GM23338 (cell line): ENCODE measurements around the gene MEIOC.

Source experiments
- CTCF ChIP-seq, 2 experiments: fragments of 200-600 bp in 1 of 2; sonication (generic) in 1 of 2; conservative IDR thresholded peaks; 2 replicates each; pipeline versions ENCODE4 v1.5.1 to v1.6.1; 2016 to 2017; ENCODE audit warnings: antibody characterized with exemption in 2 of 2, low read depth in 2 of 2, mild to moderate bottlenecking in 2 of 2, moderate library complexity in 1 of 2
- EZH2 ChIP-seq: fragments of 200-600 bp; sonication (generic); IDR thresholded peaks from one replicate; pipeline ENCODE4 v1.8.0; 2017; ENCODE audit warnings: antibody characterized with exemption, mild to moderate bottlenecking, low read depth; ENCODE audit not compliant: unreplicated experiment
- JUNB ChIP-seq: IDR thresholded peaks from one replicate; pipeline ENCODE4 v1.6.1; 2016; ENCODE audit warnings: antibody characterized with exemption; ENCODE audit not compliant: unreplicated experiment
- ZNF462 ChIP-seq: fragments of 250-450 bp; sonication (Bioruptor Pico); IDR thresholded peaks from 2 replicates; pipeline ENCODE4 v1.5.0; 2020; ENCODE audit warnings: mild to moderate bottlenecking, moderate library complexity

GRCh38 chr17:44689477-44690217, 33.4 kb downstream of the MEIOC start, which contains the start of gene CCDC43:
- no peak for TF ChIP-seq CTCF (conservative IDR thresholded peaks at IDR 0.05; ENCODE audit: low read depth in 2 of 2)
- no peak for TF ChIP-seq EZH2
- no peak for TF ChIP-seq ZNF462 (CRISPR knock-in tag)
- TF ChIP-seq JUNB, result no peak
